ENCODE results near the gene GTF2A2. TPM values are rescaled to one million over a fixed set of nuclear protein-coding genes. Genes with fewer than 3 reads are reported as not detected.

GTF2A2 gene
- total RNA-seq, 1 donor from 2014 or later, result 136 TPM

GRCh38 chr15:59609730-59610712 is 47.3 kb downstream of the GTF2A2 start:
- intact Hi-C loops (cut with micrococcal nuclease), result no loop called here

GRCh38 chr15:59605994-59606393 is 51.3 kb downstream of the GTF2A2 start:
- intact Hi-C loops (cut with micrococcal nuclease), result no loop called here

GRCh38 chr15:59598461-59598860 is 58.9 kb downstream of the GTF2A2 start:
- intact Hi-C loops (cut with micrococcal nuclease), result no loop called here

GRCh38 chr15:59596640-59597039 is 60.7 kb downstream of the GTF2A2 start:
- intact Hi-C loops (cut with micrococcal nuclease), result no loop called here

GRCh38 chr15:59595434-59595915 is 61.8 kb downstream of the GTF2A2 start:
- intact Hi-C loops (cut with micrococcal nuclease), result no loop called here

- intact Hi-C loops (cut with micrococcal nuclease), result no loop called here
These were observed 62.3 kb downstream of the GTF2A2 start for GRCh38 chr15:59594991-59595390.

- intact Hi-C loops (cut with micrococcal nuclease), result no loop called here
These were observed 62.8 kb downstream of the GTF2A2 start for GRCh38 chr15:59594493-59594942.

GRCh38 chr15:59591356-59591755 is 66.0 kb downstream of the GTF2A2 start:
- intact Hi-C loops (cut with micrococcal nuclease), result no loop called here

- intact Hi-C loops (cut with micrococcal nuclease), result no loop called here
These were observed 67.3 kb downstream of the GTF2A2 start for GRCh38 chr15:59590027-59590426.

Other genes starting within 250 kb of the GTF2A2 start
- 0.17 and 0.78 TPM in 2 replicates for gene FAM81A, start 219.3 kb downstream of the GTF2A2 start, total RNA-seq
- gene GCNT3, start 45.7 kb downstream of the GTF2A2 start, total RNA-seq, result not detected in 2 replicates
- gene BNIP2, start 31.8 kb upstream of the GTF2A2 start, total RNA-seq, result 70.6 and 76.2 TPM in 2 replicates